H1 (cell line): ENCODE measurements around the gene OSR1. TPM values are rescaled to one million over a fixed set of nuclear protein-coding genes. Genes with fewer than 3 reads are reported as not detected.

Experiments
- CTCF ChIA-PET: fragments of 300-600 bp; sonication (Branson Sonifier 250); formaldehyde crosslinking; loops from one replicate; lab custom pipeline; 2021; ENCODE audit not compliant: partially characterized antibody; lab: Charles Lee
- POLR2A ChIA-PET: fragments of 300-600 bp; sonication (Branson Sonifier 250); formaldehyde crosslinking; loops from one replicate; lab custom pipeline; 2021; ENCODE audit warnings: inconsistent platforms; ENCODE audit not compliant: partially characterized antibody; lab: Charles Lee
- DNase-seq, 2 experiments: peaks; one replicate each; pipeline versions ENCODE4 v3.0.0 to v3.0.0-alpha.2; 2010 to 2022; ENCODE audit warnings: low spot score in 2 of 2, low read depth in 1 of 2, mixed read lengths in 1 of 2
- FAIRE-seq: peaks from 2 replicates; lab custom pipeline; 2011; peaks lifted over from hg19 to GRCh38; lab: Jason Lieb, UNC
- H2AFZ ChIP-seq: 2 replicates; pipeline ENCODE4 v1.8.1; 2012; ENCODE audit warnings: low read length, inconsistent platforms
- H2AK5ac ChIP-seq: 2 replicates; pipeline ENCODE4 v1.6.1; 2013; ENCODE audit warnings: low read depth, low read length
- H2BK120ac ChIP-seq: replicated peaks from 2 replicates; pipeline ENCODE3; 2013; ENCODE audit warnings: low read depth, low read length, inconsistent platforms
- H2BK12ac ChIP-seq: 2 replicates; pipeline ENCODE4 v1.6.1; 2013; ENCODE audit warnings: low read depth, low read length
- H2BK15ac ChIP-seq: 2 replicates; pipeline ENCODE4 v1.6.1; 2013; ENCODE audit warnings: low read length
- H2BK20ac ChIP-seq: 2 replicates; pipeline ENCODE4 v1.6.1; 2013; ENCODE audit warnings: low read length
- H2BK5ac ChIP-seq: 2 replicates; pipeline ENCODE4 v1.6.1; 2013; ENCODE audit warnings: low read depth, low read length
- H3K14ac ChIP-seq: 2 replicates; pipeline ENCODE4 v1.6.1; 2013; ENCODE audit warnings: inconsistent platforms; ENCODE audit not compliant: insufficient read length
- H3K18ac ChIP-seq: 2 replicates; pipeline ENCODE4 v1.6.1; 2013; ENCODE audit warnings: low read length; ENCODE audit errors: extremely low read depth
- H3K23ac ChIP-seq: 2 replicates; pipeline ENCODE4 v1.6.1; 2013; ENCODE audit warnings: inconsistent platforms; ENCODE audit not compliant: insufficient read length
- H3K23me2 ChIP-seq: 2 replicates; pipeline ENCODE4 v1.6.1; 2013; ENCODE audit warnings: low read depth, low read length
- H3K27ac ChIP-seq: 2 replicates; pipeline ENCODE4 v1.6.1; 2011; ENCODE audit warnings: low read depth, low read length, inconsistent platforms
- H3K27me3 ChIP-seq, 4 experiments: replicated peaks in 1 of 4; 1 replicate in 1 of 4; 2 replicates in 3 of 4; pipeline versions ENCODE4 v1.6.1 to v1.8.1; 2011 to 2013; ENCODE audit warnings: low read length in 3 of 4, mild to moderate bottlenecking in 3 of 4, inconsistent platforms in 2 of 4, mixed read lengths in 2 of 4, moderate library complexity in 1 of 4; ENCODE audit not compliant: control insufficient read depth in 3 of 4, insufficient read depth in 3 of 4; ENCODE audit errors: extremely low read depth in 1 of 4
- H3K36me3 ChIP-seq, 4 experiments: 2 replicates each; pipeline versions ENCODE4 v1.6.1 to v1.8.1; 2011 to 2013; ENCODE audit warnings: mild to moderate bottlenecking in 4 of 4, low read length in 3 of 4, moderate library complexity in 2 of 4, control low read depth in 1 of 4, inconsistent platforms in 1 of 4; ENCODE audit not compliant: insufficient read depth in 4 of 4, control insufficient read depth in 2 of 4
- H3K4ac ChIP-seq: replicated peaks from 2 replicates; pipeline ENCODE3; 2013; ENCODE audit warnings: low read length, low read depth, mixed read lengths, inconsistent platforms; ENCODE audit not compliant: insufficient read length
- H3K4me1 ChIP-seq, 4 experiments: replicated peaks in 1 of 4; 1 replicate in 1 of 4; 2 replicates in 3 of 4; pipeline versions ENCODE4 v1.6.1 to v1.8.1; 2011 to 2013; ENCODE audit warnings: low read length in 3 of 4, inconsistent platforms in 2 of 4, mixed read lengths in 1 of 4; ENCODE audit not compliant: insufficient read depth in 4 of 4, control insufficient read depth in 3 of 4
- H3K4me2 ChIP-seq, 2 experiments: 2 replicates each; pipeline versions ENCODE4 v1.6.1 to v1.8.1; 2011 to 2013; ENCODE audit warnings: low read depth in 2 of 2, low read length in 2 of 2, control low read depth in 1 of 2, inconsistent platforms in 1 of 2, mild to moderate bottlenecking in 1 of 2; ENCODE audit not compliant: insufficient read depth in 1 of 2
- H3K4me3 ChIP-seq, 4 experiments: fragments of 200-600, 300-600 bp in 1 of 4; sonication (generic), shearing (Covaris generic), sonication (Bioruptor Twin) in 1 of 4; 2 replicates each; pipeline versions ENCODE4 v1.5.1 to v1.8.1; 2011 to 2016; ENCODE audit warnings: low read length in 4 of 4, low read depth in 3 of 4, control low read depth in 2 of 4, inconsistent platforms in 2 of 4, mild to moderate bottlenecking in 2 of 4, mixed read lengths in 1 of 4, moderate library complexity in 1 of 4; ENCODE audit not compliant: insufficient read depth in 2 of 4; ENCODE audit errors: extremely low read depth in 1 of 4
- H3K56ac ChIP-seq: replicated peaks from 2 replicates; pipeline ENCODE3; 2013; ENCODE audit warnings: low read depth, mild to moderate bottlenecking, mixed read lengths, low read length, inconsistent platforms; ENCODE audit not compliant: insufficient read length
- H3K79me1 ChIP-seq: 2 replicates; pipeline ENCODE4 v1.6.1; 2013; ENCODE audit warnings: low read depth, low read length, control low read depth
- H3K79me2 ChIP-seq, 2 experiments: 2 replicates each; pipeline versions ENCODE4 v1.6.1 to v1.8.1; 2012 to 2013; ENCODE audit warnings: low read length in 2 of 2, mild to moderate bottlenecking in 2 of 2, inconsistent platforms in 1 of 2; ENCODE audit not compliant: insufficient read depth in 2 of 2, control insufficient read depth in 1 of 2
- H3K9ac ChIP-seq, 4 experiments: replicated peaks in 1 of 4; 1 replicate in 1 of 4; 2 replicates in 3 of 4; pipeline versions ENCODE4 v1.6.1 to v1.8.1; 2011 to 2013; ENCODE audit warnings: low read depth in 3 of 4, low read length in 3 of 4, control low read depth in 2 of 4, mild to moderate bottlenecking in 2 of 4, moderate library complexity in 2 of 4, inconsistent platforms in 1 of 4; ENCODE audit errors: extremely low read depth in 1 of 4
- H3K9me3 ChIP-seq, 2 experiments: 2 replicates each; pipeline versions ENCODE4 v1.6.1 to v1.8.1; 2012 to 2013; ENCODE audit warnings: mild to moderate bottlenecking in 2 of 2, moderate library complexity in 2 of 2, control low read depth in 1 of 2, inconsistent platforms in 1 of 2, low read depth in 1 of 2, low read length in 1 of 2, mixed read lengths in 1 of 2; ENCODE audit not compliant: insufficient read depth in 2 of 2
- H4K20me1 ChIP-seq, 2 experiments: replicated peaks in 1 of 2; 2 replicates each; pipeline versions ENCODE3 to v1.8.1; 2011 to 2013; ENCODE audit warnings: inconsistent platforms in 2 of 2, low read length in 2 of 2, mild to moderate bottlenecking in 1 of 2; ENCODE audit not compliant: insufficient read depth in 2 of 2, control insufficient read depth in 1 of 2
- H4K5ac ChIP-seq: 2 replicates; pipeline ENCODE4 v1.6.1; 2013; ENCODE audit warnings: low read length, low read depth, mixed read lengths, inconsistent platforms; ENCODE audit not compliant: insufficient read length
- H4K8ac ChIP-seq: 2 replicates; pipeline ENCODE4 v1.8.0; 2013; ENCODE audit warnings: mild to moderate bottlenecking, moderate library complexity, low read length, inconsistent platforms; ENCODE audit not compliant: insufficient read depth; ENCODE audit errors: extremely low read depth
- H4K91ac ChIP-seq: replicated peaks from 2 replicates; pipeline ENCODE3; 2013; ENCODE audit warnings: low read length, mixed read lengths, inconsistent platforms; ENCODE audit not compliant: insufficient read length
- BCL11A ChIP-seq, 2 experiments: IDR thresholded peaks; one replicate each; pipeline ENCODE4 v1.6.1; 2011; ENCODE audit warnings: low read depth in 2 of 2, low read length in 2 of 2, mild to moderate bottlenecking in 2 of 2
- CREB1 ChIP-seq: IDR thresholded peaks from 2 replicates; pipeline ENCODE4 v1.6.1; 2012; ENCODE audit warnings: inconsistent platforms
- CTCF ChIP-seq, 3 experiments: IDR thresholded peaks; 1 replicate in 2 of 3; 2 replicates in 1 of 3; pipeline versions ENCODE4 v1.5.1 to v1.6.1; 2011; ENCODE audit warnings: low read length in 3 of 3, mild to moderate bottlenecking in 3 of 3, inconsistent platforms in 2 of 3, low read depth in 1 of 3, moderate library complexity in 1 of 3; ENCODE audit not compliant: insufficient read depth in 1 of 3; ENCODE audit errors: control extremely low read depth in 1 of 3
- KDM1A ChIP-seq: fragments of 200-600, 300-600 bp; sonication (generic); IDR thresholded peaks from 2 replicates; pipeline ENCODE4 v1.7.1; 2016; ENCODE audit warnings: mild to moderate bottlenecking, low read length, borderline replicate concordance
- NRF1 ChIP-seq: IDR thresholded peaks from 2 replicates; pipeline ENCODE4 v1.6.1; 2011; ENCODE audit warnings: mild to moderate bottlenecking, low read depth, low read length, improper control_type of control experiment
- RAD21 ChIP-seq, 2 experiments: IDR thresholded peaks in 1 of 2; conservative IDR thresholded peaks in 1 of 2; 2 replicates each; pipeline ENCODE4 v1.6.1; 2011; ENCODE audit warnings: low read depth in 2 of 2, low read length in 2 of 2, improper control_type of control experiment in 1 of 2, inconsistent platforms in 1 of 2, mild to moderate bottlenecking in 1 of 2, moderate library complexity in 1 of 2
- RXRA ChIP-seq: IDR thresholded peaks from 2 replicates; pipeline ENCODE4 v1.6.1; 2011; ENCODE audit warnings: low read depth, mild to moderate bottlenecking, low read length, moderate library complexity; ENCODE audit not compliant: insufficient read depth
- SIX5 ChIP-seq: IDR thresholded peaks from 2 replicates; pipeline ENCODE4 v1.6.1; 2011; ENCODE audit warnings: mild to moderate bottlenecking, low read depth, low read length
- SP4 ChIP-seq: IDR thresholded peaks from 2 replicates; pipeline ENCODE4 v1.6.1; 2012; ENCODE audit warnings: low read length, inconsistent platforms
- ZNF274 ChIP-seq: IDR thresholded peaks from 2 replicates; pipeline ENCODE4 v1.7.0; 2012; ENCODE audit warnings: low read length, borderline replicate concordance; ENCODE audit errors: extremely low read depth
- polyA plus RNA-seq, 7 experiments: library from polyadenylated mRNA; depleted of rRNA in 3 of 7; stranded (reverse) in 5 of 7; unstranded in 2 of 7; fragments of >200 nt in 5 of 7; fragments of 200-250 nt in 2 of 7; gene quantifications; 1 replicate in 5 of 7; 2 replicates in 1 of 7; 4 replicates in 1 of 7; pipeline versions ENCODE4 v1.2.1 to v1.2.3, GENCODE V29; 2011 to 2013; ENCODE audit warnings: missing spikeins in 2 of 7, mixed read lengths in 2 of 7
- total RNA-seq: library from RNA; stranded (reverse); fragmentation: NEBNext Ultra II Directional; extraction: Animal tissue kit (Norgen Biotek cat#: 25700); gene quantifications from 2 replicates; pipeline ENCODE4 v1.2.1, GENCODE V29; 2021

OSR1 gene
- total and polyA plus RNA-seq, 2 of the 8 experiments (the other 6 are each of a cell fraction or from before 2014, with no cell fraction given): 0.05 to 0.22 TPM

- Histone ChIP-seq H3K4me3 (no peak overlapping the region), H3K23me2 (no peaks in the 10 kb centered on the region; the same call in 1 of the 2 replicates), H4K20me1 (no peaks in the 10 kb centered on the region), H4K8ac (no peak overlapping the region), H2AFZ (no peak overlapping the region), H3K79me1 (no peaks in the 10 kb centered on the region), H3K36me3 (no peaks in the 10 kb centered on the region), H3K56ac (no peak overlapping the region), H3K9me3 (no peaks in the 10 kb centered on the region), H2BK20ac (no peak overlapping the region), H2BK15ac (no peak overlapping the region), H2AK5ac (no peak overlapping the region), H3K18ac (no peak overlapping the region), H2BK5ac (no peak overlapping the region), H3K14ac (no peak overlapping the region), H2BK12ac (no peak overlapping the region), H3K27ac (no peak overlapping the region), H3K4me1 (no peaks in the 10 kb centered on the region), H3K4me2 (no peak overlapping the region), H2BK120ac (no peak overlapping the region)
- POLR2A ChIA-PET: no interaction called here
- CTCF ChIA-PET: interaction anchor here (0.7 to 2.0 kb wide), 10 partner anchors 8 to 793 kb away, joined by 3 to 6 read pairs (median 4); no protein-coding TSS in a partner anchor
- no peak for DNase-seq
- TF ChIP-seq SIX5 (no peak), SP4 (no peak), BCL11A (IDR thresholded peaks at IDR 0.05; ENCODE audit: low read depth in 2 of 2, low read length in 2 of 2) (no peak), RAD21 (IDR thresholded peaks at IDR 0.05 in 1 of 2, conservative IDR thresholded peaks at IDR 0.05 in 1 of 2; ENCODE audit: low read depth in 2 of 2, low read length in 2 of 2) (peak; percentile 37 to 48; a peak in 3 of 4 replicates), ZNF274 (no peak), CTCF (IDR thresholded peaks at IDR 0.05; ENCODE audit: control extremely low read depth in 1 of 3, insufficient read depth in 1 of 3, low read depth in 1 of 3, low read length in 3 of 3) (peak in 2 of 3 experiments; percentile 10 to 28; a peak in 2 of 4 replicates), RXRA (no peak), KDM1A (no peak), CREB1 (no peak), NRF1 (no peak)
- TF ChIP-seq, all 59 proteins: peak for 2
- H3K4ac ChIP-seq: no peak overlapping the region
- H4K5ac ChIP-seq: no peak overlapping the region
- no peak overlapping the region for H3K9ac ChIP-seq
- H3K27me3 ChIP-seq: no peaks in the 10 kb centered on the region
- no peaks in the 10 kb centered on the region for H3K79me2 ChIP-seq
- H3K23ac ChIP-seq: no peak overlapping the region
- H4K91ac ChIP-seq: no peak overlapping the region
- FAIRE-seq: no peak
Measured at GRCh38 chr2:19312949-19313348, 45.5 kb downstream of the OSR1 start.
